CD4-positive, alpha-beta T cell treated with Interleukin-21 for 1 hour (primary cell): ENCODE results near the gene MYCBPAP.

Source experiments
- DNase-seq: peaks from one replicate; pipeline ENCODE4 v3.0.0-alpha.2; 2020

Gene MYCBPAP

DNA sequence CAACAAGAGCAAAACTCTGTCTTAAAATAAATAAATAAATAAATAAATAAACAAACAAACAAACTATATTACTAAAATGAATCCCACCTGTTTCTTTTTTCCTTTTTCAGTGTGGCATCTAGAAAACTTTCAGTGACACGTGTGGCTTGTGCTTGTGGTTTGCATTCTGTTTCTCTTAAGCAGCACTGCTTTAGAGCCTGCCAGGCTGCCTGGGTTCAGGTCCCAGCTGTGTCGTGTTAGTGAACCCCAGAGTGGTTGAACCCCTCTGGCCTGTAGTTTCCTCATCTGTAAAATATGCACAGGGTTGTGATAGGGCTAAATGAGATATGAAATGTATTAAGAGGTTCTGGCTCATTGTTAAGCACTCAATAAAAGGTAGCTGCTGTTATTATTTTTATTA, 12.2 kb downstream of the MYCBPAP start:
- no peak for DNase-seq

DNA sequence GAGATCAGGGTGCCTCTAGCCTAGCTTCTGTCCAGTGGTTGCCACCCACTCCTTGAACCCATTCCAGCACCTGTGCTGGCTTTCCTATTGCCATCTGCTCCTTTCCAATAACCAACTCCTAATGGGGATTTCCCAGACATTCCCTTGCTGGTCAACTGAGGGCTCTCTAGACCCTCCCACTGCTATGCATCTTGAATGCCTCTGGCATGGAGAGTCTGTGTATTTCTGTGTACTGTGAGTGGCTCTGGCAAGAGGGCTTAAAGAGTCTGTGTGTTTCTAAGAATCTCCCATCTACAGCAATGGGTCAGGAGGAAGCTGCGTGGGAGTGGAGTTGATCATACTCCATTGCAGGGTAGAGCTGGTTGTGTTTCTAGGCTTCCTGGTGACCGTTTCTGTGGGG, 13.3 kb downstream of the MYCBPAP start:
- DNase-seq: no peak

DNA sequence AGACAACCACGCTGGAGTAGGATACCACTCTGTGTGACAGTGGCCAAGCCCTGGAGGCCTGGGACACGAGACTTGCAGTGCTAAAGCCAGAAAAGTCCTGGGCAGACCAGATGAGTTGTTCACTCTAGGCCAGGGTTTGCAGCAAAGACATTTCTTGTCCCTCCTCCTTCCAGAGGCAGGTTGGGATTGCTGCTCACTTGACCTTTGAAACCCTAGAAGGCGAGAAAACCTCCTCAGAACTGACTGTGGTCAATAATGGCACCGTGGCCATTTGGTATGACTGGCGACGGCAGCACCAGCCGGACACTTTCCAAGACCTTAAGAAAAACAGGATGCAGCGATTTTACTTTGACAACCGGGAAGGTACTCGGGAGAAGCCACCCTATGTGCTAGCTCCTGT, 14.5 kb downstream of the MYCBPAP start:
- no peak for DNase-seq

DNA sequence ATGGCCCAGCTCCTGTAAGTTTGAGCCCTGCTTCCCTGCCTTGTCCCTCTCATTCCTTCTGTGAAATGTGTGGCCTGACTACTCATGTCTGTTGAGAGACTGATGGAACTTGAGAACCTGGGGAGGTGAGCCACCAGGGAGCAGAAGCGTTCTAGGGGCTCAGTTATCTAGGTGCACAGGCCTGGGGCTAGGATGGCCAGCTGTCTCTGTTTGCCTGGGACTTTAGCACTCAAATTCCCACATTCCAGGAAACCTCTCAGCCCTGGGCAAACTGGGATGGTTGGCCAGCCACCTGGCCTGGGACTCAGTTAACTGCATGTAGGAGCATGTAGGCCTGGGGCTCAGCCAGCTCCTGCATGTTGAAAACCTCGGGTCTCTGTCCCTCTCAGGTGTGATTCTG, 15.0 kb downstream of the MYCBPAP start:
- DNase-seq: no peak

DNA sequence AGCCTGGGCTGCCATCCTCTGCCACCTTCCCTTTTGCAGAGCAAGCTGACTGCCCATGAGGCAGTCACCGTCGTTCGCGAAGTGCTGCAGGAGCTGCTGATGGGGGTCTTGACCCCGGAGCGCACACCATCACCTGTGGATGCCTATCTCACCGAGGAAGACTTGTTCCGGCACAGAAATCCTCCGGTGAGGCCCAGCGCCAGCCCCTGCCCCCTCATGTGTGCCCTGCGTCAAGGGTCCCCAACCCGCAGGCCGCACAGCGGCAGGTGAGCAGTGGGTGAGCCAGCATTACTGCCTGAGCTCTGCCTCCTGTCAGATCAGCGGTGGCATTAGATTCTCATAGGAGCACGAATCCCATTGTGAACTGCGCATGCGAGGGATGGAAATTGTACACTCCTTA, 16.6 kb downstream of the MYCBPAP start:
- no peak for DNase-seq

DNA sequence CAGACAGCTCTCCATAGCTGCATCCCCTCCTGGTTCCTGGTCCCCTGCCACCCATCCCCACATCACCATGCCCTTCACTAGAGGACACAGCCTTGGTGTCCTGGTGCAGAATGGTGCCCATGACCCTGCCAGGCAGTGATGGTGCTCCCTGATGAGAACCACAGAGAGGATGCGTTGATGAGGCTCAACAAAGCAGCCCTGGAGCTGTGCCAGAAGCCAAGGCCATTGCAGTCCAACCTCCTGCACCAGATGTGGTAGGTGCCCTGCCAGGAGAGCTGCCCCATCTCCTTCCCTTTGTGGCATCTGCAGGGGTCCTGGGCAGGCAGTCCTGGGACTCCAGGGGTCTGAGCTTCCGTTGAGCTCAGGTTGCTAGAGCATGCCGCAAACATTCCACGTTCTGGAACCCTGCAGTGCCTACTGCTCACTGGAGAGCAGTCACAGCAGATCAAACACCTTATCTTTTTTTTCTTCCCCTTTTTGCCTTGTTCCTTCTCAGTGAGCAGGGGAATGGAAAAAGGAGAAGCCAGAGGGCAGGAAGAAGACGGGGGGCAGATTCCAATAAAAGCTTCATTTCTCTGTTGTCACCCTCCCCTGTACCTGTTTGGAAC, 19.0 kb downstream of the MYCBPAP start:
- DNase-seq: no peak

DNA sequence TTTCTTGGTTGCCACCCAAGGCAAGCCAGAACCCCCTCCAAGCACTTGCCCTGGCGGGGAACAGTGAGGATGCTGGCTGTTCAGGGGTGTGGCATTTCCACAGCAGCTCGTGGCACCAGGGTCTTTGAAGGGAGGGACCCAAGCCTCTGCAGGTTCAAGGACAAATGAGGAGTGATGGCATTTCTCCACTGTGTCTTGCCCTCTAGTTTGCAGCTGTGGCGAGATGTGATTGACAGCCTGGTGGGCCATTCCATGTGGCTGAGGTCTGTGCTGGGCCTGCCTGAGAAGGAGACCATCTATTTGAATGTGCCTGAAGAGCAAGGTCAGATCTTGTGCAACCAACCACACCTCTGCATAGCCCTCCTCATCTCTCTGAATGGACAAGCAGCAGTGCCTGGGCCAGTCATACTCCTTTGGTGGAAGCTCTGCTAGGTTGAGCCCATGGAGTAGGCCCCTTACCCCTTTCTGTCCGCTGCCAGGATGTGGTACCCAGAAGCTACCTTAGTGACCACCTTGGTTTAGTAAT, 19.8 kb downstream of the MYCBPAP start:
- DNase-seq: no peak

DNA sequence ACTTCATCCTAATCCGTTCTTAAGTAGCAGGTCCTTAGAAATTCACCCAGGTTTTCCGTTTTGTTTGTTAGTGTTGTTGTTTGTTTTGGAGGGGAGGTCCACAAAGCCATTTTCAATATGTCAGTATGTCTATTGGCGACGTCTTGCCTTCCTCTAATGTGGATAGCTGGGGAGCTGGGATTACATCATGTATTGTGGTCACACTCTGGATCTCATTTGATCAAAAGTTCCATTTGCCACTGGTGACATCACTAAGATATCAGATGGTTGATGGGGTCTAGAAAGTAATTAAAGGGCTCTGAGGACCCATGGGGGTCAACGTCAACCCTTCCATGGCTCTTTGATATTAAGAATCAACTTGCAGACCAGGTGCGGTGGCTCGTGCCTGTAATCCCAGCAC, 21.6 kb downstream of the MYCBPAP start:
- DNase-seq: no peak

DNA sequence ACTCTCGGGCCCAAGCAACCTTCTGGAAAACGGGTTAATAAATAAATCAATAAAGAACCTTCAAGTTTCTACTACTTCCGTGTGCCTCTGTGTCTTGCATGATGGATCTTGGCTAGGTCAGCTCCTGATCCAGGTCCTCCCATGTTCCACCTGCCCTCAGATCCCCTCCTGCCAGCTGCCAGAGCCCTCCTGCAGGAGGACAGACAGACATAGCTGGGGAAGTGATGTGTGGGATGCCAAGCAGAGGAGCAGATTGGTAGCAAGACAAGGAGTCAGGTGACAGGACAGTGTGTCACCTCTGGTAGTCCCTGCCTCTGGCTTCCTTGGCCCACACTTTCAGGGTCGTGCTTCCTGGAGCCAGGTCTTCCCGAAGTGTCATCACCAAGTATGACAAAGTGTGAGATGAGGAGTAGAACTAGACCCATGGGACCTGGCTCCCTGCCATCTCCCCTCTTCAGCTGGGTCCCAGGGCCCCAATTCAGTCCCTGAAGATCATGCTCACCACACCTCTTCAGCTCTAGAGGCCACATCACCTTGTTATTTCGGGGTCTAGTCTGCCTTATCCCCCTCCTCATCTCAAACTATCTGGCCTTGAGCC, 23.3 kb downstream of the MYCBPAP start:
- DNase-seq: no peak

DNA sequence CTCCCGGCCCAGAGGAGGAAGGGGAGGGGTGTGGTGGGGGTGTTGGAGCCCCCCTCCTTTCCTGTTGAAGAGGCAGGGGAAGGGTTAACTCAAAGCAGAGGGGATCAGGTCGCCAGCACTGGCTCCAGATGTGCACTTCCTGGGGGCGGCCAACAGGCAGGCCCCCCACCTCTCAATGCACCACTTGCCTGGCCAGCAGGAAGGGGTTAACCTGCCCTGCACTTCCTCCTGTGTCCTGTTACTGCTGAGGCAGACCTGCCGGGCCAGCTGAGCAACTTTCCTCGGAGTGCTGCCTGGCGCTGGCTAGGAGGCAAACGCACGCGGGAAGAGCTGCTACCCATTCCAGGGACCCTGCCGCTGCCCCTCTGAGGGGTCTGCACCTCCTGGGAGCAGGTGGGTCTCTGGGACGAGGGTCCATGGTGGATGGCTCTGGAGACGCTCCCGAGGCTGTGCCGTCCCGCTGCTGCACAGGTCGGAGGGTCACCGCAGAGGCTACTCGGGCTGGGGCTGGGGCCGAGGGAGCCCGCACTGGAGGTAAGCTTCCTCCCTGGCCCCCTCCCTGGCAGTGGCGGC, 24.3 kb downstream of the MYCBPAP start, which contains the start of gene EPN3:
EPN3 (plus strand) TSS at position 284 of the 573 bp plus-strand sequence. CDS start 3,822 bp downstream, outside the sequence.
- DNase-seq: no peak

DNA sequence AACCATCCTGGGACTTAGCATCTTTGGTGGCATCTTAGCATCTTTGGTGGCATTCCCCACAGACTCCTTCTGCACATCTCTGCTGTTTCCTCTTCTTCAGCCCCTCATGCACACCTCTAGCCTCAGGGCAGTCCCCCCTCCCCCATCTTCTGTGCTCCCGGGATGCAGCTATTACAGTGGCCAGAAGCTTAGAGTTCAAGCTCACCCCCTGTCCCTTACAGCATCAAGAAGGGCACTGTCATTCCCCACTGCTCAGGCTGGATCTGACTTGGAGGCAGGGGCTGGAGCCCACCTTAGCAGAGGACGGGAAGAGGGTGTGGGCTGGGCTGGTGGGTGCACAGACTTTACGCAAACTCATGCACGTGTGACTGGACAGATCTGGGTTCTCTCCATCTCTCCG, 24.9 kb downstream of the MYCBPAP start:
- no peak for DNase-seq

DNA sequence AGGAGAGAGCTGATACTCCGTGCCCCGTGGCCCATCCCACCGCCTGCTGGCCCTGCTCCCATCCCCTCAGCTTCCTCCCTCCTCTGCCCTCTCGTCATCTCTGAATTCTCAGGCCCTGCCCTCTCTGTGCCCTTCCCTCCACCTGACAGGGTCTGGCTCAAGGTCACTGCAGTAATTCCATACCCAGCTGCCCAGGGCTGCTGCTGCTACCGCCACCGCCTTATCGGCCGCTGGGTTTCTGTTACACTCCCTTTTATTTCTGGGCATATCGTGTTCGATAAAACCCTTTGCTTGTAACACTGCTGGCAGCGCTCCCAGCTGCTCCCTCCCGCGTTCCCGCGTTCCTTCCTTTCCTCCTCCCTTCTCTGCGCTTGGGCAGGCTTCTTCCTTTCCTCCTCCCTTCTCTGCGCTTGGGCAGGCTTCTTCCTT, 25.5 kb downstream of the MYCBPAP start:
- no peak for DNase-seq

DNA sequence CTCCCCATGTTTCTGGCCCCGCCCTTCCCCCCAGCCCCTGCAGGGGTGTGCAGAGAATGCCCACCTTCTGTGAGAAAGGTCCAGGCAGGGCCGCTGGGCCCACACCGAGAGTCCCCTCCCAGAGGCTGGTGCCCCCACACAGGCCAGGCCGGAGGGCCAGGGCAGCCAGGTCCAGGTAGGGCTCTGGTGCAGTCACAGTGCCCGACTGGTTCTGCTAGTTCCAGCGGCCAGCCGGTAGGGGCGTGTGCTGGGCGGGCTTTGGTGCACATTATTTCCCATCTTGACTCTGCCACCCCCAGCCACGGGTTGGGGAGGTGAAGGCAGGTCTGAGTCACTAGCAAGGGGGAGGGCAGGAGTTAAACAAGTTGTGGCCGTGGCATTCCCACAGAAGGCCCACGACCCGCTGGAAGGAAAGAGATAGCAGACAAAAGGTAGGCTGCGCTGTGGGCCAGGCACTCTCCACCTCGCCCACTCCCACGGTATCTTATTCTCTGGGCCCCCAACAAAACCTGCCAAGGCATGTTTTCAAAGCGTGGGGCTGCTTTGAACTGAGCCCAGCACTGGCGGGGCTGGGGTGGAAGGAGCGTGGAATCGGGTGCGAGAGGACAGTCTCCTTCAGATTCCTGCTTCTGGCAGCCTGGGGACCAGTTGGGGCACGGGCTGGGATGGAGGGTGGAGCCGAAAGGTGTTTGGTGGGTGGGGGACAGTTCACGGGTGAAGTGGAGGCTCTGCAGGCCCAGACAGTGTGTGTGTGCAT, 26.2 kb downstream of the MYCBPAP start:
- DNase-seq: no peak

DNA sequence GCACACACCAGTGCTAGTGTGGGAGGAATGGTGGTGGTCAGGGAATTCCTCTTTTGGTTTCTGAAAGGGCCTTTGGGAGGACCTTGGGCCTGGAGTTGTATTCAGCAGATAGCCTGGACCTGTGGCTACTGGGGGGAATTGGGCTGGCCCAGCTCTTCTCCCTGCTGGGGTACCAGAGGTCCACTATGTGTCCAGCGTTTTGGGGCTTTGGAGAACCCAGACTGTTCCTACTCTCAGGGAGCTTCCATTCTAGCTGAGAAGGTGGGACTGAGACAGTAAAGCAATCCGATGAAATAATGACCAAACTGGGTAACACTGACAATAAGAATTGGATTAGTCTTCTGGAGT, 26.7 kb downstream of the MYCBPAP start:
- DNase-seq: no peak

DNA sequence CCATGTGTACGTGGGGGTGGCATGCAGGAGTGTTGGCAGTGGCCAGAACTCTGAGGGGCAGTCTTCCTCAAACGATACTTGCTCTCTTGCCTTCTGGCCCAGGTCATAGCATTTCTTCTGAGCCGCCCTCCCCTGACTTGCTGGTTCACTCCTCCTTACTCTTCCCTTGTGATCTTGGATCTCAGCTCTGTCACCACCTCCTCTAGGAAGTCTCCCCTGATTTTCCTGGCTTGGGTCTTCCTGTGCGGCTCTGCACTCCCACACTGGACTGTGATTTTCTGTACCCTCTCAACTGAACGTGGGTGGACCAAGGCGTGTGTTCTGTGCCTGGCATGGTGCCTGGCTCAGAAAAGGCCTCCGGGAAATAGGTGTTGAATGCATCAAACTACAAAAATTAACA, 27.2 kb downstream of the MYCBPAP start:
- DNase-seq: no peak

DNA sequence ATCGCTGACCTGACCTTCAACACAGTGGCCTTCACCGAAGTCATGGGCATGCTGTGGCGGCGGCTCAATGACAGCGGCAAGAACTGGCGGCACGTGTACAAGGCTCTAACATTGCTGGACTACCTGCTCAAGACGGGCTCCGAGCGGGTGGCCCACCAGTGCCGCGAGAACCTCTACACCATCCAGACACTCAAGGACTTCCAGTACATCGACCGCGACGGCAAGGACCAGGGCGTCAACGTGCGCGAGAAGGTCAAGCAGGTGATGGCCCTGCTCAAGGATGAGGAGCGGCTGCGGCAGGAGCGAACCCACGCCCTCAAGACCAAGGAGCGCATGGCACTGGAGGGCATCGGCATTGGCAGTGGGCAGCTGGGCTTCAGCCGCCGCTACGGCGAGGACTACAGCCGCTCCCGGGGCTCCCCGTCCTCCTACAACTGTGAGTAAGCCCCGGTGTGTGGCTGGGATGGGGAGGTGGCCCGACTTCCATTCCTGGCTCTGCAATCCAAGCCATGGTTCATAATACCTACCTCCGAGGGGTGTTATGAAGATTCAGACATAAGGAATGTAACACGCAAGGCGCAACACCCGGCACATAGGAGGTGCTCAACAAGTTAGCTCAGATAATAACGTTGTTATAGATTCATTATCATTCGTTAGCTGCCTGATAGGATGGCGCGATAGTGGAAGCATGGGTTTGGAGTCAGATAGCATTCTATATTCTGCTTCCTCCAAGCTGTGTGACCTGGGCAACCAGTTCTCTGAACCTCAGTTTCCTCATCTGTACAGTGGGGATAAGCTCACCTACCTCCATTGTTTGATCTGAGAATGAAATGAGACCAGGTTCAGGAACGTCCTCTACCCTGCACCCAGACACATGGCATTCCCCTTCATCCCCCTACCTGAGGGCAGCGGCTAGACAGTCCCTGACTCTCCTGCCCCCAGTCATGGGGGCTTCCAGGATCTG, 28.7 kb downstream of the MYCBPAP start:
- no peak for DNase-seq

DNA sequence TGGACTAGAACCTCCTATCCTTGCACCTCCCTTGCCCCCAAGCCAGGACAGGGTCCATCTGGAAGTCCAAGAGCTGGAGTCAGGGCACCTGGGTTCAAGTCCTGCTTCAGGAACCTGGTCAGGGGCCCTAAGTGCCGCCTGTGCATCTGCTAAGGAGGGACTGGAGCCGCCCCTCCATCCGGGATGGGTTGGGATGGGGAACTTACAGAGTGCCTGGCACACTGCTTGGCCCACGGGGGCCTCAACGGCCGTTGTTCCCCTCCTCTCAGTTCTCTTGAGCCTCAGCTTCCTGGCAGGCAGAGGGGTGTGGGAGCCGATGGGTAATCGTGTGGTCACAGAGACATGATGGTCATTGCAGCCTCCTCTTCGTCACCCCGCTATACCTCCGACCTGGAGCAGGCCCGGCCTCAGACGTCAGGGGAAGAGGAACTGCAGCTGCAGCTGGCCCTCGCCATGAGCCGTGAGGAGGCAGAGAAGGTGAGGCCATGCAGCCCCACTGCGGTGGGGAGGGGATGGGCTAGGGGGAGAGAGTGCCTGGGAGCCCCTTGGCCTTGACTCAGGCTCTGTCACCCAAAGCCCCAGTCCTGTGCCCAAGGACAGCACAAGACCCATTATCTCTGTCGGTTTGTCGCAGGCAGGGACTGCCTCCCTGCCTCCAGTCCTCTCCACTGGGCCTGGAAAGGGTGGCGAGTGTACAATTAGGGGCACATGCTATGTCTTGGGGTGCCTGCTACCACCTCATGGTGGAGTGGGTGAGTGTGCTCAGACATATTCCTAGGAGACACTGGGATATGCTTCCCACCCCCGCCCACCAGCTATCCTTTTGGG, 29.7 kb downstream of the MYCBPAP start:
- no peak for DNase-seq

DNA sequence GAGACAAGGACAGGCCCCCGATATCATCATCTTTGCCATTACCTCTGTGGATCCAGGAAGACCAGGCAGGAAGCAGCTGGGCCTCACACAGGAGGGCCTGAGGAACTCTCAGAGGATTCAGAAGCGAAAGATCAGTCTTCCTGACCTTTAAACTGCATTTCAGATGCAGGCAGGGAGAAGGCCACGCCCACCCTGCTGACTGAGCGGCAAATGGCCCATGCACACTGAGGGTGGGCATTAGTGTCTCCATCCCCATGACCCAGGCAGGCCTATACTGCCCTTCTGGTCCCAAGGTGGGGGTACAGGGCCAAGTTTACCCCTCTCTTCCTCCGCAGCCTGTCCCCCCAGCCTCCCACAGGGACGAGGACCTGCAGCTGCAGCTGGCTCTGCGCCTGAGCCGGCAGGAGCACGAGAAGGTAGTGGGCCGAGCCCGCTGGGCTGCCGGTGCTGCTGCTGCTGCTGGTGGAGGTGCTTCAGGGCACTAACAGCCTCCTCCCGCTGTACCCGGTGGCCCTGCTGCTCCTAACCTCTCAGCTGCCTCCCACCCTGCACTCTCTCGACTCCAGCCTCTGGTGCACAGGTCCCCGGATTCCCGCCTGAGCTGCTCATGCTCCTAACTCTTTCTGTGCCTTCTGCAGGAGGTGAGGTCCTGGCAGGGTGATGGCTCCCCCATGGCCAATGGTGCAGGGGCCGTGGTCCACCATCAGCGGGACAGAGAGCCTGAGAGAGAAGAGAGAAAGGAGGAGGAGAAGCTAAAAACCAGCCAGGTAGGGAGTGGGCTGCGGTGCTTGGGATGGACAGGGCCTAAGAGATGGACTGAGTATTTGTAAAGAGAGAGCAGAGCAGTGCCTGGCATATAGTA, 30.5 kb downstream of the MYCBPAP start:
- no peak for DNase-seq

DNA sequence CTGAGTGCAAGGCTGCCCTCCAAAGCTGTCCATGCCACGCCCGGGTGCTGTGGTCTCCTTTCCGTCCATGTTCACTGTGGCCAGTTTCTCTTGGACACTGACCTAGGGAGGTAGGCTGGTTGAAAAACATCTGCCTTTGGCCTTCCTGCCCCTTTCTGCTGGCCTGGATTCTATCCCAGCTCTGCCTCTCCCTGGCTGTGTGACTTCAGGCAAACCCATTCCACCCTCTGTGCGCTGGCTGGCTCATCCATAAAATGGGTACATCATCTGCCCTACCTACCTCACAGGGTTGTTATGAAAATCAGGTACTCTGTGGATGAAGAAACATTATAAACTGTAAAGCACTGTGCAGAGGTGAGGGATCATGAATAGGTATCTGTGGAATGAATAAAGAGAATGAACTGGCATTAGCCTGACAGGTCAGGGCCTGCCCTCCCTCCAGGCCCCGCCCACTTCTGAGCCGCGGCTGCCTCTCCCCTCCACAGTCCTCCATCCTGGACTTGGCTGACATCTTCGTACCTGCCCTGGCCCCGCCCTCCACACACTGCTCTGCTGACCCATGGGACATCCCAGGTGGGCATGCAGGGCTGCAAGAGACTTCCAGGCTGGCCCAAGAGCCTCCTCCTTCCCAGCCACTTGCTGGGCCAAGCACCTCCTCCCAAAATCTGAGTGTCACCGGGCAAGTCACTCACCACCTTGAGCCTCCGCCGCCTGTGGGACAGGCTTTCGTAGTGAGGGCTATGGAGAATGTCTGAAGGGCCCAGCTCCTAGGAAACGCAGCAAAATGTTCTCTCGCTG, 31.7 kb downstream of the MYCBPAP start:
- DNase-seq: no peak
